ENCODE results near the gene LSP1. TPM values are rescaled to one million over a fixed set of nuclear protein-coding genes. Genes with fewer than 3 reads are reported as not detected.

The LSP1 gene
- total RNA-seq, 2 experiments from 2014 or later: 228 to 232 TPM

DNA sequence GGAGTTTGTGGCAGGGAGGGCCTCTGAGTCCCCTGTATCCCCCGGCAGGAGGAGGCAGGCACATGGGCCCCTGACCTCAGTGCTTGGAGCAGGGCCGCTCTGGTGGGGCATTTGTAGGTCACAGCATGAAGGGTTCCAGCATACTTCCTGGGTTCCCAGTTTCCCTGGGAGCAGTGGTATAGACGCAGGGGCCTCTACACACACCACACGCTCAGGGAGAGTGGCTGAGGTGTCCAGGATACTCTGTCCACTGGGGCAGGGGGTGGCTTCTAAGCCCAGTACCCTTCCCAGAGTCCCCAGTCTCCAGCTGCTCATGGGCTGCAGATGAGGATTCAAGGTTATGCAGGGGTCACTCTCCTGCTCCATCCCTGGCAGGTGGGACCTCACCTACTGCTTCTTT is 6.1 kb downstream of the LSP1 start:
- peaks cover 53% of the 10 kb centered on the region for H3K36me3 ChIP-seq (ENCODE audit: insufficient read depth, low read length)

DNA sequence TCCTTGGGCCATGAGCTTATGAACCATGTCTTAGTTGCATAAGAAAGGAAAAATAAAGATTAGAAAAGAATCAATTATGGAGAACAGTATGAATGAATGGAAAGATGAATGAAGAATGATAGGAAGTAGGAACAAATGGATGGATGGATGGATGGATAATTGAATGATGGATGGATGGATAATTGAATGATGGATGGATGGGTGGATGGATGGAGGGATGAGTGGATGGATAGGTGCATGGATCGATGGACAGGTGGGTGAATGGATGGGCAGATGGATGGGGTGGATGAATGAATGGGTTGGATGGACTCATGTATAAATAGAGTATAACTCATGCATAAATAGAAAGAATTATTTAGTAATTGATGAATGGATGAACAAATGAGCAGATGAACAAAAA is 7.2 kb downstream of the LSP1 start:
- intact Hi-C loops (cut with DNase I, micrococcal nuclease): no loop called here
- DNase-seq: no peak
- Mint-ChIP-seq H3K4me1 (ENCODE audit: low read depth) (peaks cover 14% of the 10 kb centered on the region), H3K27ac (no peak overlapping the region), H3K36me3 (ENCODE audit: low read depth) (no peaks in the 10 kb centered on the region), H3K4me3 (no peak overlapping the region), H3K27me3 (no peaks in the 10 kb centered on the region), H3K9me3 (no peaks in the 10 kb centered on the region)
- no peak overlapping the region for H3K4me3 ChIP-seq (ENCODE audit: low read length)
- peaks cover 82% of the 10 kb centered on the region for H3K4me1 ChIP-seq (ENCODE audit: insufficient read depth, low read length)
- H3K27me3 ChIP-seq (ENCODE audit: control insufficient read depth in 1 of 2, insufficient read depth in 2 of 2, low read length in 2 of 2): no peaks in the 10 kb centered on the region
- CTCF ChIA-PET: no interaction called here
- POLR2A ChIA-PET: no interaction called here
- ATAC-seq (ENCODE audit: poor library complexity): no peak
- TF ChIP-seq, protein P1, sequence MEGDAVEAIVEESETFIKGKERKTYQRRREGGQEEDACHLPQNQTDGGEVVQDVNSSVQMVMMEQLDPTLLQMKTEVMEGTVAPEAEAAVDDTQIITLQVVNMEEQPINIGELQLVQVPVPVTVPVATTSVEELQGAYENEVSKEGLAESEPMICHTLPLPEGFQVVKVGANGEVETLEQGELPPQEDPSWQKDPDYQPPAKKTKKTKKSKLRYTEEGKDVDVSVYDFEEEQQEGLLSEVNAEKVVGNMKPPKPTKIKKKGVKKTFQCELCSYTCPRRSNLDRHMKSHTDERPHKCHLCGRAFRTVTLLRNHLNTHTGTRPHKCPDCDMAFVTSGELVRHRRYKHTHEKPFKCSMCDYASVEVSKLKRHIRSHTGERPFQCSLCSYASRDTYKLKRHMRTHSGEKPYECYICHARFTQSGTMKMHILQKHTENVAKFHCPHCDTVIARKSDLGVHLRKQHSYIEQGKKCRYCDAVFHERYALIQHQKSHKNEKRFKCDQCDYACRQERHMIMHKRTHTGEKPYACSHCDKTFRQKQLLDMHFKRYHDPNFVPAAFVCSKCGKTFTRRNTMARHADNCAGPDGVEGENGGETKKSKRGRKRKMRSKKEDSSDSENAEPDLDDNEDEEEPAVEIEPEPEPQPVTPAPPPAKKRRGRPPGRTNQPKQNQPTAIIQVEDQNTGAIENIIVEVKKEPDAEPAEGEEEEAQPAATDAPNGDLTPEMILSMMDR (IDR thresholded peaks at IDR 0.05): no peak
- peaks cover 51% of the 10 kb centered on the region for H3K36me3 ChIP-seq (ENCODE audit: insufficient read depth, low read length)
- H3K27ac ChIP-seq (ENCODE audit: low read depth in 1 of 2, low read length in 2 of 2): no peak overlapping the region
- no peaks in the 10 kb centered on the region for H3K9me3 ChIP-seq (ENCODE audit: control insufficient read depth in 1 of 2, insufficient read depth in 1 of 2, low read length in 2 of 2)

More for the DNA sequence above, 6.1 kb downstream of the LSP1 start:
- DNase-seq: no peak
- H3K4me3 Mint-ChIP-seq: no peak overlapping the region
- H3K4me1 Mint-ChIP-seq (ENCODE audit: low read depth): peaks cover 6% of the 10 kb centered on the region
- H3K36me3 Mint-ChIP-seq (ENCODE audit: low read depth): peaks cover 1% of the 10 kb centered on the region
- TF ChIP-seq, protein P1 (IDR thresholded peaks at IDR 0.05): no peak
- ChIA-PET POLR2A (no interaction called here), CTCF (interaction anchor here (0.6 kb wide), 1 partner anchor 47 kb away, joined by 3 read pairs; no protein-coding TSS in a partner anchor)
- no peak overlapping the region for H3K4me3 ChIP-seq (ENCODE audit: low read length)
- no peak overlapping the region for H3K27ac ChIP-seq (ENCODE audit: low read depth in 1 of 2, low read length in 2 of 2)
- no peaks in the 10 kb centered on the region for H3K9me3 Mint-ChIP-seq
- H3K4me1 ChIP-seq (ENCODE audit: insufficient read depth, low read length): peaks cover 82% of the 10 kb centered on the region
- intact Hi-C loops (cut with DNase I, micrococcal nuclease): loop anchor here in 1 of 2 experiments (10.0 kb wide), 1 partner anchor 536 kb away; no protein-coding TSS in a partner anchor
- no peak for ATAC-seq (ENCODE audit: poor library complexity)
- no peaks in the 10 kb centered on the region for H3K27me3 Mint-ChIP-seq
- H3K27me3 ChIP-seq (ENCODE audit: control insufficient read depth in 1 of 2, insufficient read depth in 2 of 2, low read length in 2 of 2): no peaks in the 10 kb centered on the region
- H3K9me3 ChIP-seq (ENCODE audit: control insufficient read depth in 1 of 2, insufficient read depth in 1 of 2, low read length in 2 of 2): no peaks in the 10 kb centered on the region
- H3K27ac Mint-ChIP-seq: no peak overlapping the region

DNA sequence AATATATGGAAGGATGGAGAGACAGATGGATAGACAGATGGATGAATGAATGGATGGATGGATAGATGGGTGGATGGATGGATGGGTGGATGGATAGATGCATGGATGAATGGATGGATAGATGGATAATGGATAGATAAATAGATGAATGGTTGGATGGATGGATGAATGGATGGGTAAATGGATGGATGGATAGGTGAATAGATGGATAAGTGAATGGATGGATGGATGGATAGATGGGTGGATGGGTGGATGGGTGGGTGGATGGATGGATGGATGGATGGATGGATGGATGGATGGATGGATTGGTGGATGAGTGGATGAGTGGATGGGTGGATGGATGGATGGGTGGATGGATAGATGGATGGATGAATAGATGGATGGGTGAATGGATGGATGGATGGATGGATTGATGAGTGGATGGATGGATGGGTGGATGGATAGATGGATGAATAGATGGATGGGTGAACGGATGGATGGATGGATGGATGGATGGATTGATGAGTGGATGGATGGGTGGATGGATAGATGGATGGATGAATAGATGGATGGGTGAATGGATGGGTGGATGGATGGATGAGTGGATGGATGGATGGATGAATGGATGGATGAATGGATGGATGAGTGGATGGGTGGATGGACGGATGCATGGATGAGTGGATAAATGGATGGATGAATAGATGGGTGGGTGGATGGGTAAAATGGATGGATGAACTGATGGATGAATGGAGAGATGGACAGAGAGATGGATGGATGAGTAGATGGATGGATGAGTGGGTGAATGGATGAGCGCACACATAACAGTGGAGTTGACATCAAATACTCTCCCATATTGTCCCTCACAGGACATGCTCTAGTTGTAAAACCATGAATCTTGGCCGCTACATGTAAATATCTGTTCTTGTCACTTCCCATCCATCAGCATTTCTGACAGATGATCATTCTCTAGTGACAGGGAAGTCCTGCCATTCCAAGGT is 8.8 kb downstream of the LSP1 start:
- Mint-ChIP-seq H3K27ac (no peak overlapping the region), H3K9me3 (no peaks in the 10 kb centered on the region), H3K4me1 (ENCODE audit: low read depth) (peaks cover 23% of the 10 kb centered on the region), H3K36me3 (ENCODE audit: low read depth) (peaks cover 4% of the 10 kb centered on the region), H3K27me3 (no peaks in the 10 kb centered on the region), H3K4me3 (no peak overlapping the region)
- Histone ChIP-seq H3K27me3 (ENCODE audit: control insufficient read depth in 1 of 2, insufficient read depth in 2 of 2, low read length in 2 of 2) (no peaks in the 10 kb centered on the region), H3K4me3 (ENCODE audit: low read length) (no peak overlapping the region), H3K4me1 (ENCODE audit: insufficient read depth, low read length) (peaks cover 80% of the 10 kb centered on the region), H3K9me3 (ENCODE audit: control insufficient read depth in 1 of 2, insufficient read depth in 1 of 2, low read length in 2 of 2) (no peaks in the 10 kb centered on the region), H3K36me3 (ENCODE audit: insufficient read depth, low read length) (peaks cover 36% of the 10 kb centered on the region), H3K27ac (ENCODE audit: low read depth in 1 of 2, low read length in 2 of 2) (no peak overlapping the region)
- CTCF ChIA-PET: no interaction called here
- TF ChIP-seq, protein P1 (IDR thresholded peaks at IDR 0.05): no peak
- DNase-seq: no peak
- intact Hi-C loops (cut with DNase I, micrococcal nuclease): no loop called here
- POLR2A ChIA-PET: interaction anchor here (1.0 to 1.3 kb wide), 2 partner anchors 9 to 11 kb away, joined by 4 read pairs; partner anchors contain the start of gene LSP1
- ATAC-seq (ENCODE audit: poor library complexity): no peak
